Subcutaneous abdominal adipose tissue (tissue), 5 donors: Measurements from ENCODE around the gene C21orf58.

ENCODE experiments used
- H3K27ac ChIP-seq: one replicate; pipeline ENCODE4 v1.7.0; 2013; ENCODE audit warnings: low read depth, mild to moderate bottlenecking, inconsistent platforms, low read length, moderate library complexity
- H3K27me3 ChIP-seq, 5 donors: one replicate each; pipeline ENCODE4 v1.7.0; 2013; ENCODE audit warnings: low read length in 5 of 5, inconsistent platforms in 1 of 5; ENCODE audit not compliant: control insufficient read depth in 5 of 5, insufficient read depth in 4 of 5
- H3K36me3 ChIP-seq, 5 donors: one replicate each; pipeline ENCODE4 v1.7.0; 2013; ENCODE audit warnings: low read length in 5 of 5; ENCODE audit not compliant: control insufficient read depth in 5 of 5, insufficient read depth in 5 of 5
- H3K4me1 ChIP-seq, 5 donors: one replicate each; pipeline ENCODE4 v1.7.0; 2013; ENCODE audit warnings: low read length in 5 of 5, mild to moderate bottlenecking in 3 of 5, moderate library complexity in 1 of 5; ENCODE audit not compliant: control insufficient read depth in 5 of 5, insufficient read depth in 5 of 5
- H3K4me3 ChIP-seq, 5 donors: one replicate each; pipeline ENCODE4 v1.7.0; 2013; ENCODE audit warnings: low read length in 5 of 5, low read depth in 1 of 5
- H3K9ac ChIP-seq, 5 donors: one replicate each; pipeline ENCODE4 v1.7.0; 2013; ENCODE audit warnings: low read length in 5 of 5, mild to moderate bottlenecking in 4 of 5, moderate library complexity in 3 of 5
- H3K9me3 ChIP-seq, 5 donors: one replicate each; pipeline ENCODE4 v1.7.0; 2013; ENCODE audit warnings: low read length in 5 of 5; ENCODE audit not compliant: control insufficient read depth in 5 of 5
- donor health status: healthy.
- donor health status: healthy.
- donor health status: healthy.
- donor health status: healthy.
- donor health status: healthy.

C21orf58 gene

GRCh38 chr21:46301759-46302158, 21.9 kb downstream of the C21orf58 start:
- Histone ChIP-seq H3K4me3 (no peak overlapping the region), H3K27ac (no peak overlapping the region), H3K4me1 (peaks cover 0 to 12% (median 11%) of the 10 kb centered on the region in 5 donors), H3K9me3 (no peaks in the 10 kb centered on the region), H3K27me3 (no peaks in the 10 kb centered on the region), H3K9ac (no peak overlapping the region), H3K36me3 (peaks cover 0 to 8% (median 5%) of the 10 kb centered on the region in 5 donors)

- Histone ChIP-seq H3K27me3 (no peaks in the 10 kb centered on the region), H3K4me1 (peaks cover 3 to 31% (median 25%) of the 10 kb centered on the region in 5 donors), H3K9ac (no peak overlapping the region), H3K36me3 (peaks cover 0 to 3% (median 0%) of the 10 kb centered on the region in 5 donors), H3K9me3 (no peaks in the 10 kb centered on the region), H3K4me3 (no peak overlapping the region), H3K27ac (no peak overlapping the region)
Observed at GRCh38 chr21:46299167-46299566, 24.5 kb downstream of the C21orf58 start.

- H3K9me3 ChIP-seq = no peaks in the 10 kb centered on the region
- H3K36me3 ChIP-seq = peaks cover 0 to 3% (median 0%) of the 10 kb centered on the region in 5 donors
- H3K9ac ChIP-seq = peak overlapping the region; percentile 38 to 78 (median 68)
- H3K27me3 ChIP-seq = peaks cover 0 to 4% (median 0%) of the 10 kb centered on the region in 5 donors
- H3K4me1 ChIP-seq = peaks cover 6 to 31% (median 25%) of the 10 kb centered on the region in 5 donors
- peak overlapping the region; percentile 69 for H3K27ac ChIP-seq
- peak overlapping the region; percentile 63 to 73 (median 70) for H3K4me3 ChIP-seq
Observed at GRCh38 chr21:46297338-46298271, 26.1 kb downstream of the C21orf58 start.

GRCh38 chr21:46295996-46296752, 27.5 kb downstream of the C21orf58 start:
- peaks cover 0 to 15% (median 10%) of the 10 kb centered on the region in 5 donors for H3K36me3 ChIP-seq
- H3K9me3 ChIP-seq = no peaks in the 10 kb centered on the region
- peaks cover 11 to 31% (median 25%) of the 10 kb centered on the region in 5 donors for H3K4me1 ChIP-seq
- peak overlapping the region in 2 of 5 donors; percentile 6 to 48 for H3K4me3 ChIP-seq
- peak overlapping the region; percentile 65 for H3K27ac ChIP-seq
- peak overlapping the region in 2 of 5 donors; percentile 27 to 66 for H3K9ac ChIP-seq
- H3K27me3 ChIP-seq = peaks cover 0 to 4% (median 0%) of the 10 kb centered on the region in 5 donors

- no peaks in the 10 kb centered on the region for H3K9me3 ChIP-seq
- no peak overlapping the region for H3K4me3 ChIP-seq
- peak overlapping the region in 1 of 5 donors; percentile 16 for H3K9ac ChIP-seq
- peaks cover 0 to 15% (median 10%) of the 10 kb centered on the region in 5 donors for H3K36me3 ChIP-seq
- peaks cover 11 to 31% (median 25%) of the 10 kb centered on the region in 5 donors for H3K4me1 ChIP-seq
- peak overlapping the region; percentile 65 for H3K27ac ChIP-seq
- peaks cover 0 to 4% (median 0%) of the 10 kb centered on the region in 5 donors for H3K27me3 ChIP-seq
Observed at GRCh38 chr21:46295177-46295770, 28.4 kb downstream of the C21orf58 start.

DNA sequence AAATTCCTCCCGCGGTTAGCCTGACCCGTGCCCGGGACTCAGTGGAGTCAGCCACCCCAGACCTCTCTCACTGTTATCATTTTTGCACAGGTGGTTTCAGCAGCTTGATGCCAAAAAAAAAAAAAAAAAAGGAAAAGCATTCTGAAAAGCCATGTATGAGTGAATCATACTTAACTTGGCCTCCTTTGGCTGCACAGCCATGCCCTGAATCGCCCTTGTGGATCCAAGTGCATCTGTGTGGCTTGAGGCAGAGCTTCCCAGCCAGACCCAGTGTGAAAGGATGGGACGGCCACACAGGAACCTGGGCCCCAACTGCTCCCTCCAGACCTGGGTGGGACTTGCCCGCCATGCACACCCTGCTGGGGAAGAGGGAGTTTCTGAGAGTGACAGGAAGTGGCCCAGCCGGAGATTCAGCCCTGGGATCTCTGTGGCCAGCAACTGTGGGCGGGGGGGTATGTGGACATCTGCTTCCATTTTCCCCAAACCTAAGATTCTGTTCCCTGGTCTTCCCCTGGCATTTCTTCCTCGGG, 29.0 kb downstream of the C21orf58 start:
- peak overlapping the region; percentile 65 for H3K27ac ChIP-seq
- no peak overlapping the region for H3K4me3 ChIP-seq
- H3K9ac ChIP-seq = peak overlapping the region in 1 of 5 donors; percentile 16
- H3K4me1 ChIP-seq = peaks cover 11 to 31% (median 25%) of the 10 kb centered on the region in 5 donors
- peaks cover 0 to 16% (median 10%) of the 10 kb centered on the region in 5 donors for H3K36me3 ChIP-seq
- H3K27me3 ChIP-seq = peaks cover 0 to 4% (median 0%) of the 10 kb centered on the region in 5 donors
- no peaks in the 10 kb centered on the region for H3K9me3 ChIP-seq

DNA sequence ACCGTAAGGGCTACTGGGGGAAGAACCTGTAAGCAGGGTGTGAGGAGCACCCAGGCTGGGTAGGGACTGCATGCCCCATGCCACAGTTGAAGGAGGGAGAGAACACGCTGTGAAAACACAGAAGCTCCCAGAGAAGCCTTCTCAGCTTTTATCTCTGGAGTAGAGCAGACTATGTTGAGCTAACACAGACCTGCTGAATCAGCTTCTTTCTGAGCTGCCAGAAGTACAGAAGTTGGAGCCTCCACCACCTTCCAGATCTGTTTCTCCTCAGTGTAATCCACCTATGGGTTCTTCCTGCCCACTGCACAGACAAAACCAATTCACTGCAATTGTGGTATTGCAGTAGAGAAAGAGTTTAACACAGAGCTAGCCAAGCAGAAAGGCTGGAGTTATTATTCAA, 32.1 kb downstream of the C21orf58 start:
- no peak overlapping the region for H3K27ac ChIP-seq
- no peaks in the 10 kb centered on the region for H3K9me3 ChIP-seq
- peaks cover 11 to 29% (median 23%) of the 10 kb centered on the region in 5 donors for H3K4me1 ChIP-seq
- H3K27me3 ChIP-seq = peaks cover 0 to 4% (median 0%) of the 10 kb centered on the region in 5 donors
- no peak overlapping the region for H3K4me3 ChIP-seq
- no peak overlapping the region for H3K9ac ChIP-seq
- H3K36me3 ChIP-seq = peaks cover 0 to 17% (median 10%) of the 10 kb centered on the region in 5 donors

GRCh38 chr21:46289655-46290179, 34.0 kb downstream of the C21orf58 start:
- H3K4me1 ChIP-seq = peaks cover 9 to 23% (median 19%) of the 10 kb centered on the region in 5 donors
- no peak overlapping the region for H3K9ac ChIP-seq
- H3K4me3 ChIP-seq = no peak overlapping the region
- H3K27me3 ChIP-seq = peaks cover 0 to 4% (median 0%) of the 10 kb centered on the region in 5 donors
- no peaks in the 10 kb centered on the region for H3K9me3 ChIP-seq
- H3K27ac ChIP-seq = no peak overlapping the region
- H3K36me3 ChIP-seq = peaks cover 0 to 17% (median 10%) of the 10 kb centered on the region in 5 donors

DNA sequence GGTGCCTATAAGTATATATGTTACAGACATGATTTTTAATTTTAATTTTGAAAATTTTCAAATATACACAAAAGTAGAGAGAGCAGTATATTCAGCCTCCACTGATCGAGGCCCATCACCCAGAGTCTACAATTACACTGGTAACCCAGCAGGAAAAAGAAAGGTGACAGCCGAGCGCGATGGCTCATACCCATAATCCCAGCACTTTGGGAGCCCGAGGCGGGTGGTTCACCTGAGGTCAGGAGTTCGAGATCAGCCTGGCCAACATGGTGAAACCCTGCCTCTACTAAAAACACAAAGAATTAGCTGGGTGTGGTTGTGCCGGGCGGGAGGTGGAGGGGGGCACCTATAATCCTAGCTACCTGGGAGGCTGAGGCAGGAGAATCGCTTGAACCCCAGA, 36.1 kb downstream of the C21orf58 start:
- peaks cover 16 to 42% (median 37%) of the 10 kb centered on the region in 5 donors for H3K4me1 ChIP-seq
- H3K9me3 ChIP-seq = no peaks in the 10 kb centered on the region
- peaks cover 0 to 23% (median 12%) of the 10 kb centered on the region in 5 donors for H3K36me3 ChIP-seq
- no peak overlapping the region for H3K9ac ChIP-seq
- H3K27me3 ChIP-seq = no peaks in the 10 kb centered on the region
- H3K4me3 ChIP-seq = no peak overlapping the region
- no peak overlapping the region for H3K27ac ChIP-seq
